HG03095 (cell line): ENCODE measurements around the gene ZER1.
"Not testable (repeated sequence)": the region's sequence is repeated elsewhere in the genome, so short reads cannot be mapped to it uniquely, and the experiment has no call there.

Experiments used
- ATAC-seq: cut with Tn5 transposase; IDR thresholded peaks from one replicate; pipeline ENCODE4 v1.9.1; 2021; ENCODE audit warnings: moderate library complexity; ENCODE audit not compliant: unreplicated experiment

The ZER1 gene

GRCh38 chr9:128788445-128788844 lies 16.7 kb upstream of the ZER1 start:
- no peak for ATAC-seq

- ATAC-seq = no peak
Observed at GRCh38 chr9:128787659-128788058, 15.9 kb upstream of the ZER1 start.

GRCh38 chr9:128786681-128787601 lies 15.2 kb upstream of the ZER1 start, which contains the start of gene TBC1D13:
Gene TBC1D13, plus strand, starts transcription at chr9:128787253. Its CDS starts 101 bp downstream, at chr9:128787354.
- no peak for ATAC-seq

- no peak for ATAC-seq
Observed at GRCh38 chr9:128785427-128785826, 13.7 kb upstream of the ZER1 start.

GRCh38 chr9:128782669-128783068 lies 10.9 kb upstream of the ZER1 start:
- no peak for ATAC-seq

- no peak for ATAC-seq
Observed at GRCh38 chr9:128781187-128782070, 9.7 kb upstream of the ZER1 start.

GRCh38 chr9:128780093-128780492 lies 8.4 kb upstream of the ZER1 start:
- ATAC-seq = not testable (repeated sequence)

- ATAC-seq = no peak
Observed at GRCh38 chr9:128774804-128775203, 3.1 kb upstream of the ZER1 start.

- no peak for ATAC-seq
Observed at GRCh38 chr9:128773049-128773448, 1.3 kb upstream of the ZER1 start.

- peak; percentile 22 for ATAC-seq
Observed at GRCh38 chr9:128771094-128771721, 519 bp downstream of the ZER1 start.

- no peak for ATAC-seq
Observed at GRCh38 chr9:128770286-128771030, 1.3 kb downstream of the ZER1 start.

- no peak for ATAC-seq
Observed at GRCh38 chr9:128768606-128769005, 3.1 kb downstream of the ZER1 start.

- no peak for ATAC-seq
Observed at GRCh38 chr9:128765499-128765898, 6.2 kb downstream of the ZER1 start.

- ATAC-seq = no peak
Observed at GRCh38 chr9:128764361-128764760, 7.4 kb downstream of the ZER1 start.

- no peak for ATAC-seq
Observed at GRCh38 chr9:128762671-128763449, 8.9 kb downstream of the ZER1 start.

- no peak for ATAC-seq
Observed at GRCh38 chr9:128757602-128758001, 14.1 kb downstream of the ZER1 start.

- ATAC-seq = no peak
Observed at GRCh38 chr9:128753627-128754026, 18.1 kb downstream of the ZER1 start.

GRCh38 chr9:128750926-128751595 lies 20.7 kb downstream of the ZER1 start:
- ATAC-seq = no peak

GRCh38 chr9:128747241-128747640 lies 24.5 kb downstream of the ZER1 start:
- no peak for ATAC-seq
